ENCODE results near the gene CACNA1A. TPM values are rescaled to one million over a fixed set of nuclear protein-coding genes. Genes with fewer than 3 reads are reported as not detected.
"Not testable (repeated sequence)": the region's sequence is repeated elsewhere in the genome, so short reads cannot be mapped to it uniquely, and the experiment has no call there.

CACNA1A gene
- total RNA-seq, 1 donor from 2014 or later: 8.6 TPM

DNA sequence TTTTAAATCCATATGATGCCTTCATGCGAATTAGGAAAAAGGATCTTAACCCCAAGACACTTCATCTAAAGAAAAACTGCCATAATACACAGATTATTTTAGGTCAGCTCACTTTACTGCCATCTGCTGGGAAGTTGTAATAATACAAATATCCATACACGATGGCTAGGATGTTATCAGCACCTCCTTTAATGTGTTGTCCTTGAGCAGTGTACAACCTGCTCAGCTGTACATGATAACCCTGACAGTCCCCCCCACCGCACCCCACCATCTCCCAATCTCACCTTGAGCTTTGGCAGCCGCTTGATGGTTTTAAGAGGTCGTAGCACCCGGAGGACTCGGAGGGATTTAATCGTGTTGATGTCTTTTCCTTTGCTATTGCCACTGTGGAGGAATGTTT lies 243.8 kb downstream of the CACNA1A start:
- DNase-seq (ENCODE audit: extremely low spot score in 2 of 2): no peak
- no peaks in the 10 kb centered on the region for H3K9me3 ChIP-seq
- no peak overlapping the region for H3K4me3 ChIP-seq
- H3K36me3 ChIP-seq: no peaks in the 10 kb centered on the region
- no peaks in the 10 kb centered on the region for H3K4me1 ChIP-seq
- H3K27me3 ChIP-seq: no peaks in the 10 kb centered on the region
- no peak for TF ChIP-seq POLR2A (IDR thresholded peaks at IDR 0.05)
- TF ChIP-seq POLR2AphosphoS5 (IDR thresholded peaks at IDR 0.05; ENCODE audit: insufficient read depth in 1 of 2, low read depth in 1 of 2): no peak
- TF ChIP-seq, protein P1, sequence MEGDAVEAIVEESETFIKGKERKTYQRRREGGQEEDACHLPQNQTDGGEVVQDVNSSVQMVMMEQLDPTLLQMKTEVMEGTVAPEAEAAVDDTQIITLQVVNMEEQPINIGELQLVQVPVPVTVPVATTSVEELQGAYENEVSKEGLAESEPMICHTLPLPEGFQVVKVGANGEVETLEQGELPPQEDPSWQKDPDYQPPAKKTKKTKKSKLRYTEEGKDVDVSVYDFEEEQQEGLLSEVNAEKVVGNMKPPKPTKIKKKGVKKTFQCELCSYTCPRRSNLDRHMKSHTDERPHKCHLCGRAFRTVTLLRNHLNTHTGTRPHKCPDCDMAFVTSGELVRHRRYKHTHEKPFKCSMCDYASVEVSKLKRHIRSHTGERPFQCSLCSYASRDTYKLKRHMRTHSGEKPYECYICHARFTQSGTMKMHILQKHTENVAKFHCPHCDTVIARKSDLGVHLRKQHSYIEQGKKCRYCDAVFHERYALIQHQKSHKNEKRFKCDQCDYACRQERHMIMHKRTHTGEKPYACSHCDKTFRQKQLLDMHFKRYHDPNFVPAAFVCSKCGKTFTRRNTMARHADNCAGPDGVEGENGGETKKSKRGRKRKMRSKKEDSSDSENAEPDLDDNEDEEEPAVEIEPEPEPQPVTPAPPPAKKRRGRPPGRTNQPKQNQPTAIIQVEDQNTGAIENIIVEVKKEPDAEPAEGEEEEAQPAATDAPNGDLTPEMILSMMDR (IDR thresholded peaks at IDR 0.05): peak; percentile 53 to 77 (median 67)
- H3K27ac ChIP-seq: no peak overlapping the region
- intact Hi-C loops (cut with DNase I): loop anchor here (5.0 kb wide), 1 partner anchor 1635 kb away; no protein-coding TSS in a partner anchor

DNA sequence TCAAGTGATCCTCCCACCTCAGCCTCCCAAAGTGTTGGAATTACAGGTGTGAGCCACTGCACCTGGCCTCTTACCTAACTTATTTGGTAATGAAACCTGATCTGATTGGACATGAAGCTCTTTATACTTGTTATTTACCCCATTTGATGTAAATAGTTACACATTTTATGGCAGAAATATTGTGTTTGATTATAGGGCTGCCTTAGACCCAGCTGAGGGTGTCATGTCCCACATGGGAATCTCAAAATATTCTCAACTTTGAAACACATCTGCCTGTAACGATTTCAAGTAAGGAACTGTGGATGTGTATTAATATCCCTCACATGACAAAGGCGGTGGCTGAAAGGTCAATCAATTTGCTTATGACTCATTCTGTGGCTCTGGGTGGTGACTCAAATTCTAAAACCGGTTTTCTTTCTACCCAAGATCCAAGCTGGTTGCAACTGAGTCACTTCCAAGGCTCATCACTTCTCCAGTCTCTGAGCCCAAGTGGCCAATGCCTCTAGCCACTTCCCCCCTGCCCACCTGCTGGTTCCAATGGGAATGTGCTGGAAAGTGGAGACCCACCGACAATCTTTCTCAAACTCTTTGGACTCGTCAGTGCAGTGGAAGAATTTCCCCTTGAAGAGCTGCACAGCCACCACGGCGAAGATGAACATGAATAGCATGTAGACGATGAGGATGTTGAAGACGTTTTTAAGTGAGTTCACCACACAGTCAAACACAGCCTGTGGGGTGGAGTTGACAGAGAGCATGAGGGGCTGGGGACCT lies 245.2 kb downstream of the CACNA1A start:
- no peaks in the 10 kb centered on the region for H3K36me3 ChIP-seq
- intact Hi-C loops (cut with DNase I): loop anchor here (5.0 kb wide), 1 partner anchor 1634 kb away; no protein-coding TSS in a partner anchor
- H3K27me3 ChIP-seq: no peaks in the 10 kb centered on the region
- TF ChIP-seq POLR2A (IDR thresholded peaks at IDR 0.05): no peak
- TF ChIP-seq, protein P1 (IDR thresholded peaks at IDR 0.05): no peak
- DNase-seq (ENCODE audit: extremely low spot score in 2 of 2): no peak
- no peaks in the 10 kb centered on the region for H3K4me1 ChIP-seq
- H3K4me3 ChIP-seq: no peak overlapping the region
- H3K27ac ChIP-seq: no peak overlapping the region
- no peaks in the 10 kb centered on the region for H3K9me3 ChIP-seq

DNA sequence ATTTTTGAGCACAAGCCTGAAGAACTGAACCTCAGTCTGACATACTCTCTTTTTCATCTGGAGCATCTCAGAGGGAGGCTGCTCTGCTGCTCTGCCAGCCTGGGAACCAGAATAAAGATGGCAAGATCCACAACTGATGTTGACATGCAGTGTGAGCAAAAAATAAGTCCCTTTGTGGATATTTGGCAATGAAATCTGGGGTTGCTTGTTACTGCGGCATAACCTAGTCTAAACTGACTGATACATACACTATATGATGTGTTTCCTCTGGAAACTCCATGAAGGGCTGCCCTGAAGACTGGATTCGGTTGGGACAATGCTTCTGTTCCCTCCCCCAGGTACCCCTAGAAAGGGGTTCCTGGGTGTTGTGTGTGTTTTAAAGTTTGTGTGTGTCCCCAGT lies 249.4 kb downstream of the CACNA1A start:
- intact Hi-C loops (cut with DNase I): no loop called here
- no peak for DNase-seq (ENCODE audit: extremely low spot score in 2 of 2)
- H3K27me3 ChIP-seq: no peaks in the 10 kb centered on the region
- H3K4me1 ChIP-seq: no peaks in the 10 kb centered on the region
- no peaks in the 10 kb centered on the region for H3K36me3 ChIP-seq
- TF ChIP-seq, protein P1 (IDR thresholded peaks at IDR 0.05): no peak
- TF ChIP-seq POLR2A (IDR thresholded peaks at IDR 0.05) (no peak), POLR2AphosphoS5 (IDR thresholded peaks at IDR 0.05; ENCODE audit: insufficient read depth in 1 of 2, low read depth in 1 of 2) (no peak)
- H3K27ac ChIP-seq: no peak overlapping the region
- H3K9me3 ChIP-seq: no peaks in the 10 kb centered on the region
- no peak overlapping the region for H3K4me3 ChIP-seq

DNA sequence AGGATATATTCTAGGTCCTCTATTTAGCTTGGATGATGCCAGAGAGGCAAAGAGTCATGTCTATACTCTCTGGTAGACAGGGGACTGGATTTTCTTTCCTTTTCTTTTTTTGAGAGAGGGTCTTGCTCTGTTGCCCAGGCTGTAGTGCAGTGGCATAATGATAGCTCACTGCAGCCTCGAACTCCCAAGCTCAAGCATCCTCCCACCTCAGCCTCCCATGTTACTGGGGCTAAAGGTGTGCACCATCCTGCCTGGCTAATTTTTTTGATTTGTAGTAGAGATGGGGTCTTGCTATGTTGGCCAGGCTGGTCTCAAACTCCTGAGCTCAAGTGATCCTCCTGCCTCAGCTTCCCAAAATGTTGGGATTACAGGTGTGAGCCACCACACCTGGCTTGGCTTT lies 249.9 kb downstream of the CACNA1A start:
- intact Hi-C loops (cut with DNase I); H3K36me3 ChIP-seq; H3K9me3 ChIP-seq; H3K27me3 ChIP-seq; H3K4me1 ChIP-seq; DNase-seq (ENCODE audit: extremely low spot score in 2 of 2); H3K27ac ChIP-seq; H3K4me3 ChIP-seq: not testable (repeated sequence)

DNA sequence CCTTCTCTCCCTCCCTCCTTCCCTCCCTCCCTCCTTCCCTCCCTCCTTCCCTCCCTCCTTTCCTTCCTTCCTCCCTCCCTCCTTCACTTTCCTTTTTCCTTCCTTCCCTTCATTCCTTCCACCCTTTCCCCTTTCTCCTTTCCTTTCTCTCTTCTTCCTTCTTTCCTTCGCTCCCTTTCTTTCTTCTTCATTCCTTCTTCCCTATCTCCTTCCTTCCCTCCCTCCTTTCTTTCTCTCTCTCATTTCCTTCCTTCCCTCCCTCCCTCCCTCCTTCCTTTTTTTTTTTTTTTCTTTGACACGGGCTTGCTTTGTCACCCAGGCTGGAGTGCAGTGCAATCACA lies 250.6 kb downstream of the CACNA1A start:
- H3K27me3 ChIP-seq: no peaks in the 10 kb centered on the region
- H3K36me3 ChIP-seq: no peaks in the 10 kb centered on the region
- no peak overlapping the region for H3K27ac ChIP-seq
- intact Hi-C loops (cut with DNase I): no loop called here
- H3K4me3 ChIP-seq: no peak overlapping the region
- H3K4me1 ChIP-seq: no peaks in the 10 kb centered on the region
- no peaks in the 10 kb centered on the region for H3K9me3 ChIP-seq
- DNase-seq (ENCODE audit: extremely low spot score in 2 of 2): no peak
- TF ChIP-seq POLR2AphosphoS5 (IDR thresholded peaks at IDR 0.05; ENCODE audit: insufficient read depth in 1 of 2, low read depth in 1 of 2): no peak
- TF ChIP-seq POLR2A (IDR thresholded peaks at IDR 0.05): no peak
- TF ChIP-seq, protein P1 (IDR thresholded peaks at IDR 0.05): no peak
